ENCODE data around the gene SKIDA1.

DNA sequence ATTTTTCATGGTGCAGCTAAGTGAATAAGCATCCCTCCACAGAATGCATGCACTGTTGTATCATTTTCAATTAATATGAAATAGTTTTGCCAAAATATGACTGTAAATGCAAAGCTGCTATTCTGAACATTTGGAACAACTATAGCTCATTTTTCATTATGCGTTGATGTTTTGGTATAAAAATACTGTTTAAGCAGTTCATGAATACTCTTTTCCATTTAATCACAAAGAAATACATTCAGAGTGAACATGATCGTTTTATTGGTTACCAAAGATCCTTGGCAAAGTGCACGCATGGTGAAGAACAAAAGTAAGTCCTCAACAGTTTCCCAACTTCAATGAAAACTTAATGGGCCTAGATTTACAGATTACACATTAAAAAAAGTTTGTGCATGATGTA, 33.1 kb downstream of the SKIDA1 start:
- TF ChIP-seq, protein P1, sequence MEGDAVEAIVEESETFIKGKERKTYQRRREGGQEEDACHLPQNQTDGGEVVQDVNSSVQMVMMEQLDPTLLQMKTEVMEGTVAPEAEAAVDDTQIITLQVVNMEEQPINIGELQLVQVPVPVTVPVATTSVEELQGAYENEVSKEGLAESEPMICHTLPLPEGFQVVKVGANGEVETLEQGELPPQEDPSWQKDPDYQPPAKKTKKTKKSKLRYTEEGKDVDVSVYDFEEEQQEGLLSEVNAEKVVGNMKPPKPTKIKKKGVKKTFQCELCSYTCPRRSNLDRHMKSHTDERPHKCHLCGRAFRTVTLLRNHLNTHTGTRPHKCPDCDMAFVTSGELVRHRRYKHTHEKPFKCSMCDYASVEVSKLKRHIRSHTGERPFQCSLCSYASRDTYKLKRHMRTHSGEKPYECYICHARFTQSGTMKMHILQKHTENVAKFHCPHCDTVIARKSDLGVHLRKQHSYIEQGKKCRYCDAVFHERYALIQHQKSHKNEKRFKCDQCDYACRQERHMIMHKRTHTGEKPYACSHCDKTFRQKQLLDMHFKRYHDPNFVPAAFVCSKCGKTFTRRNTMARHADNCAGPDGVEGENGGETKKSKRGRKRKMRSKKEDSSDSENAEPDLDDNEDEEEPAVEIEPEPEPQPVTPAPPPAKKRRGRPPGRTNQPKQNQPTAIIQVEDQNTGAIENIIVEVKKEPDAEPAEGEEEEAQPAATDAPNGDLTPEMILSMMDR (IDR thresholded peaks at IDR 0.05): no peak
- TF ChIP-seq EP300 (IDR thresholded peaks at IDR 0.05) (no peak), POLR2AphosphoS5 (IDR thresholded peaks at IDR 0.05) (no peak)
